A549 (cell line): ENCODE results near the gene SRC. TPM values are rescaled to one million over a fixed set of nuclear protein-coding genes. Genes with fewer than 3 reads are reported as not detected.

Experiments
- ATOH8 ChIP-seq: fragments of 250-450 bp; sonication (Bioruptor Pico); IDR thresholded peaks from 2 replicates; pipeline ENCODE4 v1.5.0; 2020; ENCODE audit warnings: low read depth, mild to moderate bottlenecking, moderate library complexity
- CBX8 ChIP-seq: fragments of 200-600 bp; sonication (generic); IDR thresholded peaks from 2 replicates; pipeline ENCODE4 v1.6.1; 2016
- CHD2 ChIP-seq: fragments of 150-350 bp; IDR thresholded peaks from 2 replicates; pipeline ENCODE4 v1.6.1; 2014; ENCODE audit warnings: low read length; ENCODE audit not compliant: partially characterized antibody
- CHD4 ChIP-seq: fragments of 200-600 bp; sonication (generic); IDR thresholded peaks from 2 replicates; pipeline ENCODE4 v1.6.1; 2016; ENCODE audit warnings: antibody characterized with exemption, mild to moderate bottlenecking, borderline replicate concordance
- EHMT2 ChIP-seq: fragments of 200-600 bp; sonication (generic); IDR thresholded peaks from 2 replicates; pipeline ENCODE4 v1.6.1; 2016; ENCODE audit warnings: antibody characterized with exemption, low read depth, mild to moderate bottlenecking, moderate library complexity
- EP300 ChIP-seq, 2 experiments: fragments of >200 bp; sonication (Bioruptor Twin); formaldehyde crosslinking; IDR thresholded peaks; 2 replicates in 1 of 2; 3 replicates in 1 of 2; pipeline ENCODE4 v1.6.1; 2016 to 2017
- ESRRA ChIP-seq: fragments of 150-350 bp; IDR thresholded peaks from 2 replicates; pipeline ENCODE4 v1.6.1; 2014; ENCODE audit warnings: mild to moderate bottlenecking, low read length, borderline replicate concordance
- FOSB ChIP-seq: fragments of 250-450 bp; sonication (Bioruptor Pico); IDR thresholded peaks from 2 replicates; pipeline ENCODE4 v1.5.0; 2020; ENCODE audit warnings: mild to moderate bottlenecking, moderate library complexity
- HEYL ChIP-seq: fragments of 250-450 bp; sonication (Bioruptor Pico); IDR thresholded peaks from 2 replicates; pipeline ENCODE4 v1.8.0; 2021; ENCODE audit warnings: mild to moderate bottlenecking, moderate library complexity
- HOXB13 ChIP-seq: fragments of 250-450 bp; sonication (Bioruptor Pico); IDR thresholded peaks from 2 replicates; pipeline ENCODE4 v1.5.0; 2020; ENCODE audit warnings: low read depth, mild to moderate bottlenecking, moderate library complexity
- KDM5A ChIP-seq: fragments of 200-600 bp; sonication (generic); IDR thresholded peaks from 2 replicates; pipeline ENCODE4 v1.6.1; 2016; ENCODE audit warnings: antibody characterized with exemption, mild to moderate bottlenecking
- MAX ChIP-seq: IDR thresholded peaks from 2 replicates; pipeline ENCODE4 v1.6.1; 2012
- MYC ChIP-seq: IDR thresholded peaks from 2 replicates; pipeline ENCODE4 v1.6.1; 2012; ENCODE audit warnings: mild to moderate bottlenecking, inconsistent platforms, low read length, improper control_type of control experiment, borderline replicate concordance
- NR3C1 ChIP-seq: fragments of >200 bp; sonication (Bioruptor Twin); formaldehyde crosslinking; IDR thresholded peaks from 3 replicates; pipeline ENCODE4 v1.6.1; 2017
- RCOR1 ChIP-seq: fragments of 150-350 bp; IDR thresholded peaks from 2 replicates; pipeline ENCODE4 v1.6.1; 2014; ENCODE audit warnings: antibody characterized with exemption, low read length, low read depth
- RFX5 ChIP-seq: fragments of 450-650 bp; IDR thresholded peaks from 2 replicates; pipeline ENCODE4 v1.7.1; 2014; ENCODE audit warnings: antibody characterized with exemption, mild to moderate bottlenecking, moderate library complexity
- RNF2 ChIP-seq: fragments of 200-600 bp; sonication (generic); IDR thresholded peaks from 2 replicates; pipeline ENCODE4 v1.6.1; 2016; ENCODE audit warnings: low read depth, mild to moderate bottlenecking, antibody characterized with exemption, moderate library complexity, borderline replicate concordance
- SMC3 ChIP-seq: fragments of >200 bp; sonication (Bioruptor Twin); formaldehyde crosslinking; IDR thresholded peaks from 3 replicates; pipeline ENCODE4 v1.6.1; 2018; ENCODE audit warnings: inconsistent platforms
- TFCP2L1 ChIP-seq: fragments of 250-450 bp; sonication (Bioruptor Pico); IDR thresholded peaks from 2 replicates; pipeline ENCODE4 v1.5.0; 2021; ENCODE audit warnings: mild to moderate bottlenecking
- ZC3H11A ChIP-seq: fragments of 450-650 bp; IDR thresholded peaks from 2 replicates; pipeline ENCODE4 v1.6.1; 2014; ENCODE audit warnings: antibody characterized with exemption, mild to moderate bottlenecking
- ZFP36 ChIP-seq: fragments of 450-650 bp; IDR thresholded peaks from 2 replicates; pipeline ENCODE4 v1.6.1; 2014; ENCODE audit warnings: borderline replicate concordance; ENCODE audit not compliant: partially characterized antibody
- ZNF302 ChIP-seq: fragments of 250-450 bp; sonication (Bioruptor Pico); IDR thresholded peaks from 2 replicates; pipeline ENCODE4 v1.9.0; 2021; ENCODE audit warnings: inconsistent platforms, mild to moderate bottlenecking, moderate library complexity
- polyA plus RNA-seq, 4 experiments: library from polyadenylated mRNA; depleted of rRNA in 3 of 4; stranded (reverse); fragments of >200 nt; fragmentation: RNase III in 1 of 4; extraction: RNeasy Plus Mini Kit Qiagen cat#74134 plus additional on column Dnase treatment in 1 of 4; gene quantifications; 2 replicates in 3 of 4; 3 replicates in 1 of 4; pipeline ENCODE4 v1.2.3, GENCODE V29; 2011 to 2017
- TF ChIP-seq, protein P1 (sequence below): fragments of >200 bp; sonication (Bioruptor Twin); formaldehyde crosslinking; IDR thresholded peaks from 3 replicates; pipeline ENCODE4 v1.6.1; 2016
- TF ChIP-seq, protein P2 (sequence below): fragments of >200 bp; sonication (Bioruptor Twin); formaldehyde crosslinking; IDR thresholded peaks from 3 replicates; pipeline ENCODE4 v1.5.1; 2016

The SRC gene
- polyA plus RNA-seq, 2 of the 4 experiments (the other 2 are of a cell fraction) = 139 to 154 TPM

DNA sequence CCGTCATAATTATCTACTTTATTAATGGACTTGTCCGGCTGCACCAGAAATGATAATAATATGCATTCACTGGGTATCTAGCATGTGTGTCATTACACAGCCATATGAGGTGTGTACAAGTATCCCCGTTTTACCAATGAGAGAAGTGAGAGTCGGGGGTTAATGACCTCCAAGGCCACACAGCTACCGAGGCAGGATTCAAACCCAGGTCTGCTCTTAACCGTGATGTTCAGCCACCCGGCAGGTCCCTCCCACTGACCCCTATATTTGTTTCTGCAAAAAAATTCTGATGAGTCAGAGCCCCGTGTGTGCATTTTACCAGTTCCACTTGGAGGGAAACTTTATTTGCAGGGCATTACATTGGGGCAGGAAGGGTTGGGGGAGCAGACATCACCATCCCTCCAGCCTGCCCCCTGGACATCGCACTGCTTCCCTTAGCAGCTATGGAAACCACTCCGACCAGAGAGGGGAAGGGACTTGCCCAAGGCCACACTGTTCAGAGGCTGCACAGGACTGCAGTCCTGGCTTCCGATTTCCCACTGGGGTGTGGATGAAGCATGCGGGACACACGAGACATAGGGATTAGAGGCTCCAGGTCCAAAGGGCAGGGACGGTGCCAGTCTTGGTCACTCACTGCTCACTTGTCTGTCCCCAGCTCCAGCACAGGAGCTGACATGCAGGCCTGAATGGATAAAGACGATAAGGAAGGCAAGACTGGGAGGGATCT lies 10.1 kb upstream of the SRC start (continued):
- TF ChIP-seq ZNF302 (CRISPR knock-in tag) (0 out of 2 replicates have a peak, but pooled peaks have one; percentile 18), CHD4 (no peak), EHMT2 (no peak), SMC3 (no peak), FOSB (CRISPR knock-in tag) (no peak), ZC3H11A (no peak), RFX5 (no peak), MAX (no peak; the same call in none of the 2 replicates), EP300 (IDR thresholded peaks at IDR 0.05) (no peak), TFCP2L1 (CRISPR knock-in tag) (no peak), ZFP36 (peak; percentile 48), HOXB13 (no peak), KDM5A (no peak), ATOH8 (CRISPR knock-in tag) (0 out of 2 replicates have a peak, but pooled peaks have one; percentile 60), RNF2 (no peak), ESRRA (no peak), CBX8 (no peak), HEYL (CRISPR knock-in tag) (no peak), NR3C1 (no peak), MYC (no peak), RCOR1 (no peak), CHD2 (no peak)
- TF ChIP-seq, protein P1, sequence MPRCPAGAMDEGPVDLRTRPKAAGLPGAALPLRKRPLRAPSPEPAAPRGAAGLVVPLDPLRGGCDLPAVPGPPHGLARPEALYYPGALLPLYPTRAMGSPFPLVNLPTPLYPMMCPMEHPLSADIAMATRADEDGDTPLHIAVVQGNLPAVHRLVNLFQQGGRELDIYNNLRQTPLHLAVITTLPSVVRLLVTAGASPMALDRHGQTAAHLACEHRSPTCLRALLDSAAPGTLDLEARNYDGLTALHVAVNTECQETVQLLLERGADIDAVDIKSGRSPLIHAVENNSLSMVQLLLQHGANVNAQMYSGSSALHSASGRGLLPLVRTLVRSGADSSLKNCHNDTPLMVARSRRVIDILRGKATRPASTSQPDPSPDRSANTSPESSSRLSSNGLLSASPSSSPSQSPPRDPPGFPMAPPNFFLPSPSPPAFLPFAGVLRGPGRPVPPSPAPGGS = no peak
- TF ChIP-seq, protein P2, sequence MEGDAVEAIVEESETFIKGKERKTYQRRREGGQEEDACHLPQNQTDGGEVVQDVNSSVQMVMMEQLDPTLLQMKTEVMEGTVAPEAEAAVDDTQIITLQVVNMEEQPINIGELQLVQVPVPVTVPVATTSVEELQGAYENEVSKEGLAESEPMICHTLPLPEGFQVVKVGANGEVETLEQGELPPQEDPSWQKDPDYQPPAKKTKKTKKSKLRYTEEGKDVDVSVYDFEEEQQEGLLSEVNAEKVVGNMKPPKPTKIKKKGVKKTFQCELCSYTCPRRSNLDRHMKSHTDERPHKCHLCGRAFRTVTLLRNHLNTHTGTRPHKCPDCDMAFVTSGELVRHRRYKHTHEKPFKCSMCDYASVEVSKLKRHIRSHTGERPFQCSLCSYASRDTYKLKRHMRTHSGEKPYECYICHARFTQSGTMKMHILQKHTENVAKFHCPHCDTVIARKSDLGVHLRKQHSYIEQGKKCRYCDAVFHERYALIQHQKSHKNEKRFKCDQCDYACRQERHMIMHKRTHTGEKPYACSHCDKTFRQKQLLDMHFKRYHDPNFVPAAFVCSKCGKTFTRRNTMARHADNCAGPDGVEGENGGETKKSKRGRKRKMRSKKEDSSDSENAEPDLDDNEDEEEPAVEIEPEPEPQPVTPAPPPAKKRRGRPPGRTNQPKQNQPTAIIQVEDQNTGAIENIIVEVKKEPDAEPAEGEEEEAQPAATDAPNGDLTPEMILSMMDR = no peak
